Psoas muscle (tissue), 8 donors: Measurements from ENCODE around the gene RBM44. TPM values are rescaled to one million over a fixed set of nuclear protein-coding genes. Genes with fewer than 3 reads are reported as not detected.

Experiments used
- ATAC-seq, 4 donors: fragments of 200-7000 bp; cut with Tn5 transposase; one replicate each; pipeline ENCODE4 v1.9.1; 2020; ENCODE audit warnings: moderate library complexity in 3 of 4, mild to moderate bottlenecking in 2 of 4
- DNase-seq, 2 donors: peaks; one replicate each; pipeline ENCODE4 v3.0.0-alpha.2; 2020
- H3K27ac ChIP-seq: fragments of 200-600 bp; one replicate; pipeline ENCODE4 v1.8.0; 2022
- H3K27me3 ChIP-seq, 3 donors: fragments of 200-600 bp in 1 of 3; one replicate each; pipeline versions ENCODE4 v1.6.1 to v1.8.0; 2013 to 2022; ENCODE audit warnings: low read length in 2 of 3, mild to moderate bottlenecking in 2 of 3, moderate library complexity in 1 of 3; ENCODE audit not compliant: insufficient read depth in 3 of 3
- H3K36me3 ChIP-seq, 2 donors: fragments of 200-600 bp in 1 of 2; one replicate each; pipeline versions ENCODE4 v1.6.1 to v1.8.0; 2013 to 2022; ENCODE audit warnings: low read depth in 1 of 2, mild to moderate bottlenecking in 1 of 2, moderate library complexity in 1 of 2; ENCODE audit not compliant: insufficient read depth in 1 of 2
- H3K4me1 ChIP-seq: fragments of 200-600 bp; one replicate; pipeline ENCODE4 v1.8.0; 2022
- H3K4me3 ChIP-seq: fragments of 200-600 bp; one replicate; pipeline ENCODE4 v1.8.0; 2022; ENCODE audit warnings: mild to moderate bottlenecking
- H3K9me3 ChIP-seq: fragments of 200-600 bp; one replicate; pipeline ENCODE4 v1.8.0; 2022
- WGBS, 3 donors: extraction: QIAGEN DNeasy Blood & Tissue Kit; methylation state at CpG; one replicate each; pipeline versions ENCODE4 v1.1.6 to v1.1.7; 2013; 5-methylcytosine and 5-hydroxymethylcytosine counted together
- intact Hi-C, 2 donors: fragments of 100-400 bp; cut with DNase I; formaldehyde crosslinking; loops; one replicate each; pipeline versions ENCODE4 v1.11.0 to v1.14.2; 2022
- polyA plus RNA-seq, 3 donors: library from polyadenylated mRNA; stranded (reverse); fragments of 200-250 nt; gene quantifications; one replicate each; pipeline ENCODE4 v1.2.3, GENCODE V29; 2013
- total RNA-seq, 4 donors: library from RNA; stranded (reverse); fragmentation: NEBNext Ultra II Directional in 2 of 4; extraction: Animal tissue kit (Norgen Biotek cat#: 25700) in 2 of 4; gene quantifications; one replicate each; pipeline versions ENCODE4 v1.2.1 to v1.2.4, GENCODE V29; 2021 to 2023
- TF ChIP-seq, protein P1 (sequence below): fragments of 200-600 bp; IDR thresholded peaks from one replicate; pipeline ENCODE4 v1.8.0; 2022; ENCODE audit warnings: antibody characterized with exemption
- donor health status: healthy with polysubstance abuse.
- donor health status: DM: no; HTN: no; CAD: no; lungs with moderate emphysema.
- donor health status: Bipolar disorder and iron deficiency.
- donor health status: healthy.
- donor health status: DM: yes; HTN: yes; CAD: no.
- donor health status: DM: no; HTN: no; CAD: no.
- donor health status: DM: no; HTN: no; CAD: no.
- donor health status: DM: yes; HTN: yes; CAD: no.

The RBM44 gene
- total and polyA plus RNA-seq, 7 donors: 0.06 to 0.58 (median 0.38) TPM

DNA sequence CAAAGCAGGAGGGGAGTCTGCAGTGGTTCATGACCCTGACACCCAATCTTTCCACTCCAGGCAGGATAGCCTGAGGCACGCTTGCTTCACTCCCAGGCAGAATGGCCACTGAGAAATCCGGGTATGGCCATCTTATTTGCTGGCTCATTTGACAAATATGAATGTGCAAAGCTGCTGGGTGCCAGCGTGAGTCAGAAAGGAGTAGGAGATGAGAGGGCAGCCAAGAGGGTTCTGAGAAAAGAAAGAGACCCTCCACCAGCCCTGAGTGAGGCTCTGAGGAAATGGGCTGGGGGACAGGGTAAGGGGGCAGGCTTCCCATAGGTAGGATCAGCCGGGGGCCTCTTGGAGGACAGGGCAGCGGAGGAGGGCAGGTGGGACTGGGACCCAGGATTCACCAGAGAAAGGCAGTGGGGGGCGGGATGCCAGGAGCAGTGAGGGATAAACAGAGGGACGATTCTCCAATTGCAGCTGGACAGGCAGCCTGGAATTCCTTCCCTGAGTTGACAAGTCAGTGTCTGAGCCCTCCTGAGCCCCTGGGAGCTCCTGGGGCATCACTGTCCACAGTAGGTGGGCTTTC lies 76.1 kb downstream of the RBM44 start:
- H3K9me3 ChIP-seq: no peaks in the 10 kb centered on the region
- H3K36me3 ChIP-seq: peaks cover 0 to 9% of the 10 kb centered on the region in 2 donors
- intact Hi-C loops: no loop called here
- peak overlapping the region; percentile 38 for H3K27ac ChIP-seq
- peak; percentile 59 to 83 (median 66) for ATAC-seq
- 50 to 74% (median 69%) methylated on average over 7 of the region's 7 CpGs for WGBS, 3 donors
- peaks cover 36% of the 10 kb centered on the region for H3K4me1 ChIP-seq
- no peak overlapping the region for H3K4me3 ChIP-seq
- DNase-seq: peak in 1 of 2 donors; percentile 69
- H3K27me3 ChIP-seq: no peaks in the 10 kb centered on the region
- TF ChIP-seq, protein P1, sequence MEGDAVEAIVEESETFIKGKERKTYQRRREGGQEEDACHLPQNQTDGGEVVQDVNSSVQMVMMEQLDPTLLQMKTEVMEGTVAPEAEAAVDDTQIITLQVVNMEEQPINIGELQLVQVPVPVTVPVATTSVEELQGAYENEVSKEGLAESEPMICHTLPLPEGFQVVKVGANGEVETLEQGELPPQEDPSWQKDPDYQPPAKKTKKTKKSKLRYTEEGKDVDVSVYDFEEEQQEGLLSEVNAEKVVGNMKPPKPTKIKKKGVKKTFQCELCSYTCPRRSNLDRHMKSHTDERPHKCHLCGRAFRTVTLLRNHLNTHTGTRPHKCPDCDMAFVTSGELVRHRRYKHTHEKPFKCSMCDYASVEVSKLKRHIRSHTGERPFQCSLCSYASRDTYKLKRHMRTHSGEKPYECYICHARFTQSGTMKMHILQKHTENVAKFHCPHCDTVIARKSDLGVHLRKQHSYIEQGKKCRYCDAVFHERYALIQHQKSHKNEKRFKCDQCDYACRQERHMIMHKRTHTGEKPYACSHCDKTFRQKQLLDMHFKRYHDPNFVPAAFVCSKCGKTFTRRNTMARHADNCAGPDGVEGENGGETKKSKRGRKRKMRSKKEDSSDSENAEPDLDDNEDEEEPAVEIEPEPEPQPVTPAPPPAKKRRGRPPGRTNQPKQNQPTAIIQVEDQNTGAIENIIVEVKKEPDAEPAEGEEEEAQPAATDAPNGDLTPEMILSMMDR: no peak

DNA sequence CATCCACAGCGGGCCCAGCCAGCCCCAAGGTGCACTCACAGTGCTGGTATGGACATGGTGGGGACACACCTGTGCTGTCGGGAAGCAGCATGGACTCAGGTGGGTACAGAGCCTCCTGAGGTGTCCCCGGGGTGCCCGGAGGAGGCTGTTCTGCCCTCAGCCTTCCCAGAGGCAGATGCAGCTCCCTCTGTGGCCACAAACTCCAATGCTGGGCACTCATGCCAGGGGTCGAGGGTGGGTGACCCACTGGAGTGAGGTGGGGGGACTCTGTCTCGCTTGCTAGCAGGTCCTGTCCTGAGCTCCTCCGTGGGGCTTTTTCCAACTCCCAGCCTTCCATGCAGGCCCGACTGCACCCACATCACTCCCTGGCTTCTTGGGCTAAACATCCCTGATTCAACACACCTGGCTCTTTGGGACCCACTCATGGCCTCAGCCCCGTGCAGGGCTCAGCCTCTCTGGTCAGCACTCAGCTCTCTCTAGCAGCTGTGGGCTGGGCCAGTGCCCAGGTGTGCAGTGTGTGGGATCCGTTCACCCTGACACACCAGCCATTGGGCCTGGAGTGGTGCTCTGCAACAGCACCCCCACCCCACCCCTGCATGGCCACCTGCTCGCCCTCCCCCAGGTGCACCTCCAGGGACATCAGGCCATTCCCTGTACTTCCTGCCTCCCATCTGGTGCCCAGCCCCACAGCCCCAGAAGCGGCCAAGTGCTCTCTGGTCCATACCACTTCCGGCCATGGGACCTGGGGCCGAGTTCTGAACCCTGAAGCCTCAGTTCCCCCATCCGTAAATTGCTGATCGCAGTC lies 76.9 kb downstream of the RBM44 start:
- H3K36me3 ChIP-seq: peaks cover 0 to 9% of the 10 kb centered on the region in 2 donors

DNA sequence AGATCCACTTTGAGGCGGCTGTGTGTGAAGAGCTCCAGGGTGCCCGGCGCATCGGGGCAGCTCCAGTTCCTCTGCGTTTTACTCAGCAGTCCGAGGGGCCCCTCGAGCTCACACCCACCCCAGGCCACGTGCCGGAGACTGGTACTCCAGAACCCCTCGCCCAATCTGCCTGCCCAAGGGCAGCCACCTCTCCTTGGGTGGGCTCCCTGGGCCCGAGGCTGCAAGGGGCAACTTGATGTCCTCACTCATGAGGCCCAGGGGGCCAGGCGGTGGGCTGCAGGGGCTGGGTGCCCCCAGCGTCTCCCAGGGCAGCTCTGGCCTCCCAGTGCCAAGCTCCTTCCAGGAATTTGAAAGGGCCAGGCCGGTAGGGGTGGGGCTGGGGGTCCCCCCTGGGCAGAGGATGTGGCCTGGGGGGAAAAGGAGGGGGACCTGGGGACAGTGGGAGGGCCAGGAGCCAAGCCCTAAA lies 77.5 kb downstream of the RBM44 start:
- H3K27ac ChIP-seq: no peak overlapping the region
- no peak for ATAC-seq
- H3K4me3 ChIP-seq: no peak overlapping the region
- TF ChIP-seq, protein P1: no peak
- DNase-seq: peak in 1 of 2 donors; percentile 35
- 82 to 88% (median 85%) methylated on average over 14 of the region's 14 CpGs for WGBS, 3 donors
- H3K36me3 ChIP-seq: peaks cover 0 to 15% of the 10 kb centered on the region in 2 donors
- H3K4me1 ChIP-seq: peaks cover 33% of the 10 kb centered on the region
- H3K9me3 ChIP-seq: no peaks in the 10 kb centered on the region
- intact Hi-C loops: no loop called here
- H3K27me3 ChIP-seq: no peaks in the 10 kb centered on the region

More for the DNA sequence above, 76.9 kb downstream of the RBM44 start:
- DNase-seq: peak in 1 of 2 donors; percentile 30
- no peak for ATAC-seq
- TF ChIP-seq, protein P1: no peak
- intact Hi-C loops: no loop called here
- H3K27me3 ChIP-seq: no peaks in the 10 kb centered on the region
- H3K4me1 ChIP-seq: peaks cover 33% of the 10 kb centered on the region
- H3K27ac ChIP-seq: peak overlapping the region; percentile 38
- no peaks in the 10 kb centered on the region for H3K9me3 ChIP-seq
- no peak overlapping the region for H3K4me3 ChIP-seq
- 87 to 96% (median 88%) methylated on average over 16 of the region's 16 CpGs for WGBS, 3 donors

DNA sequence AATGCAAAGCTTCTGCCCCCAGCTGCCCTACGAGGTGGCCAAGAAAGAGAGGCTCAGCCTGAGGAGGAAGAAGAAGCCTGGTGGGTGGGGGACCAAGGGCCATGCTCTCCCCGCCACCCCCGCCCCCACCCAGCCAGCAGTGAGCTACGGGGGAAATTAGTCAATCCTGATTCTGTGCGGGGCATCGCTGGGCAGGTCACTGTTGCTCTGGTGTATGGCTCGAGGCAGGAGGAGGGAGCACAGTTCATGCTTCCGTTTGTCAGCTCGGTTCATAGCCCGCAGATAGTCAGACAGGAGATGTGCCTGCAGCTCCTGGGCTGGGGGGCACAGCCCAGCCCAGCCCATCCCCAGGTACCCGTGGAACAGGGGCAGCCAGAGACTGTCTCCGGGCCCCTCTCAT lies 78.0 kb downstream of the RBM44 start:
- Histone ChIP-seq H3K4me1 (peaks cover 33% of the 10 kb centered on the region), H3K9me3 (no peaks in the 10 kb centered on the region), H3K36me3 (peaks cover 0 to 20% of the 10 kb centered on the region in 2 donors), H3K27ac (no peak overlapping the region), H3K27me3 (no peaks in the 10 kb centered on the region), H3K4me3 (no peak overlapping the region)
- TF ChIP-seq, protein P1: no peak
- WGBS, 3 donors: 78 to 89% (median 82%) methylated on average over 11 to 12 of the region's 12 CpGs
- peak in 1 of 2 donors; percentile 28 for DNase-seq
- ATAC-seq: no peak
- intact Hi-C loops: no loop called here
